MM.1S (cell line): ENCODE data around the gene KCNIP4.

Experiments
- CTCF ChIP-seq: fragments of 300-600 bp; sonication (generic); IDR thresholded peaks from 2 replicates; pipeline ENCODE4 v1.5.1; 2016; ENCODE audit warnings: antibody characterized with exemption, low read length, mixed read lengths
- EZH2 ChIP-seq: fragments of 300-600 bp; sonication (generic); optimal IDR thresholded peaks from 2 replicates; pipeline ENCODE3; 2017; ENCODE audit warnings: low read depth, mild to moderate bottlenecking, antibody characterized with exemption, low read length, mixed read lengths

GRCh38 chr4:20982544-20982943, 966.0 kb downstream of the KCNIP4 start:
- no peak for TF ChIP-seq CTCF
- no peak for TF ChIP-seq EZH2
